ENCODE results near the gene TADA1. TPM values are rescaled to one million over a fixed set of nuclear protein-coding genes. Genes with fewer than 3 reads are reported as not detected.

Gene TADA1
- total RNA-seq, 1 donor from 2014 or later: 14.7 TPM

DNA sequence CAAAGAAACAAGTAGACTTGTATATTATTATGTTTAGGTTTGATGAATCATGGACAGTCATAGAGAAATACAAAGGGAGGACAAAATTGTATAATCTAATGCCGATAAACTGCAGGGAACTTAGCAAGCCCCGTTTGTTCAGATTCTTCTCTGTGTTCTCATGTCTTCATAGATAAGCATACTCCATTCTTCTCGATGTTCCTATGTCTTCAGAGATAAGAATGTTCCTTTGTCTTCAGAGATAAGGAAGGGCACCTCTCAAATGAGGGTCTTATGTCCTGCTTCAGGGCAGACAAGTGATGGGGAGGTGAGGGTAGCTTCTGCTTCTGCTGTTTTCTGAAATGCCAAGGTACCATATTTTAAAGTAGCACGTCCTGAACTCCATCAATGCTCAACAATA, 19.7 kb upstream of the TADA1 start:
- no peak for FAIRE-seq
- H3K4me3 ChIP-seq (ENCODE audit: low read depth, low read length): no peak overlapping the region
- H3K27me3 ChIP-seq (ENCODE audit: control insufficient read depth, insufficient read depth, low read length): no peaks in the 10 kb centered on the region
- no peaks in the 10 kb centered on the region for H3K36me3 ChIP-seq (ENCODE audit: control insufficient read depth, insufficient read depth, low read length)
- no peak for DNase-seq (ENCODE audit: low read depth)
- TF ChIP-seq, protein P1, sequence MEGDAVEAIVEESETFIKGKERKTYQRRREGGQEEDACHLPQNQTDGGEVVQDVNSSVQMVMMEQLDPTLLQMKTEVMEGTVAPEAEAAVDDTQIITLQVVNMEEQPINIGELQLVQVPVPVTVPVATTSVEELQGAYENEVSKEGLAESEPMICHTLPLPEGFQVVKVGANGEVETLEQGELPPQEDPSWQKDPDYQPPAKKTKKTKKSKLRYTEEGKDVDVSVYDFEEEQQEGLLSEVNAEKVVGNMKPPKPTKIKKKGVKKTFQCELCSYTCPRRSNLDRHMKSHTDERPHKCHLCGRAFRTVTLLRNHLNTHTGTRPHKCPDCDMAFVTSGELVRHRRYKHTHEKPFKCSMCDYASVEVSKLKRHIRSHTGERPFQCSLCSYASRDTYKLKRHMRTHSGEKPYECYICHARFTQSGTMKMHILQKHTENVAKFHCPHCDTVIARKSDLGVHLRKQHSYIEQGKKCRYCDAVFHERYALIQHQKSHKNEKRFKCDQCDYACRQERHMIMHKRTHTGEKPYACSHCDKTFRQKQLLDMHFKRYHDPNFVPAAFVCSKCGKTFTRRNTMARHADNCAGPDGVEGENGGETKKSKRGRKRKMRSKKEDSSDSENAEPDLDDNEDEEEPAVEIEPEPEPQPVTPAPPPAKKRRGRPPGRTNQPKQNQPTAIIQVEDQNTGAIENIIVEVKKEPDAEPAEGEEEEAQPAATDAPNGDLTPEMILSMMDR (IDR thresholded peaks at IDR 0.05; ENCODE audit: insufficient read depth, low read length, severe bottlenecking): no peak

DNA sequence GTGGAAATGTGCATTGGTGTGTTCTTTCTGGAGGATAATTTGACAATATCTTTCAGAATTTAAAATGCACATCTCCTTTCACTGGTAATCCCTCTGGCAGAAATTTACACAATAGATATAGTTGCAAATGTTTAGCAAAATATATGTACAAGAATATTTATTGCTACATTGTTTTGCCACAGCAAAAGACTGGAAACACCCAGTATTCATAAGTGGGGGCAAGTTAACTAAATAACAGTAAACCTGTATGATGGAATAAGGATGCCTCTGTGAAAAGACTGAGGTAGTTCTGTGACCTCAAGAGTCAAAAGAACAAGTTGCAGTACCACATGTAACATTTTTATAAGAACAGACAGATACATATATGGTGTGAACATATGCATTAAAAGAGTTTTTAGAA, 13.7 kb upstream of the TADA1 start:
- no peak for FAIRE-seq
- TF ChIP-seq, protein P1 (IDR thresholded peaks at IDR 0.05; ENCODE audit: insufficient read depth, low read length, severe bottlenecking): no peak

DNA sequence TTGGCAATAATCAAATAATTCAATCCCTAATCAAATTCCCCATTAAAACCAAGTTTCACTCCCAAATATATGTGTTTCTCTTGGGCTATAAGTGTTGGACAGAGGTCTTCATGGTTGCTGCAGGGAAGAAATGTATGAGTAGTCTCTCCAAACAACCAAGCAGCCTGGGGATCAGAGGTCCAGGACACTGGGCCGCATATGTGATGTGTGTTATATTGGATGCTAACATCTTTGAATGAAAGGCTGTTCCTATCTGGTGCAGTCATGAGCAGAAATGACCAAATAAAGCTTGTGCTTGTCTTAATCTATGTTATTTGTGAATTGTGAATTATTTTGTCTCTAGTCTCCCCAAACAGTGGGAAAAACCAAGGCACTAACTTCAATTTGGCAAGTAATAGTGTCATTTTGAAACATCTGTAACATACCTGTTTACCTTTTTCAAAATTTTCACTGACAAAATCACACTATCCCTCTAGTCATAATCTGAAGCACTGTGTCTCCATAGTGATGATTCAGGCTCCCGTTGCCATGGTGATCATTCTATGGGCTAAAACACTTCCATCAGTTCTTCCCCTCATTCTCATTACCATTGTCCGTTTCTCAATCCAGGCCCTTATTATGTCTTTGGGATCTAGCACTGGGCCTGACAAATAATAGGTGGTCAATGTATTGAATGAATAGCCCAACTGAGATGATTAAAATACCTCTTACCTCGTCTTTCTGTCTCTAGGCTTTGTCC, 12.5 kb upstream of the TADA1 start:
- peaks cover 7% of the 10 kb centered on the region for H3K27me3 ChIP-seq (ENCODE audit: control insufficient read depth, insufficient read depth, low read length)
- H3K4me3 ChIP-seq (ENCODE audit: low read depth, low read length): no peak overlapping the region
- TF ChIP-seq, protein P1 (IDR thresholded peaks at IDR 0.05; ENCODE audit: insufficient read depth, low read length, severe bottlenecking): no peak
- H3K36me3 ChIP-seq (ENCODE audit: control insufficient read depth, insufficient read depth, low read length): no peaks in the 10 kb centered on the region
- DNase-seq (ENCODE audit: low read depth) (no peak), FAIRE-seq (no peak)

More for the DNA sequence above, 13.7 kb upstream of the TADA1 start:
- H3K4me3 ChIP-seq (ENCODE audit: low read depth, low read length): no peak overlapping the region
- H3K36me3 ChIP-seq (ENCODE audit: control insufficient read depth, insufficient read depth, low read length): no peaks in the 10 kb centered on the region
- H3K27me3 ChIP-seq (ENCODE audit: control insufficient read depth, insufficient read depth, low read length): peaks cover 2% of the 10 kb centered on the region
- no peak for DNase-seq (ENCODE audit: low read depth)

DNA sequence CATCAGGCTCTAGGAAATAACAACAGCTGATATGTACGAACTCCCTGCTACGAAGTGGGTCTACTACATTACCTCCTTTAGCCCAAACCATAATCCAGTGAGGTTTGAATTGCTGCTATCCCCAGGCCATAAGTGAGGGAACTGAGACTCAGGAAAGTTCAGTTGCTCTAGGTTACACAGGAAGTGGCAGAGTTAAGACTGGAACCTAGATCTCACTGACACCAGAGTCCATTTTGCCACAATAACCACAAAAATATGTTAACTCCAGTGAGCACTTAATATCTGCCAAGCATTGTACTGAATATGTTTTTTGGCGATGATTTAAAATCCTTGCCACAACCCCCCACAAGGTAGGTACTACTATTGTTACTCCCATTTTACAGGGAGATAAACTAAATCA, 8.9 kb upstream of the TADA1 start:
- FAIRE-seq (no peak), DNase-seq (ENCODE audit: low read depth) (no peak)
- TF ChIP-seq, protein P1 (IDR thresholded peaks at IDR 0.05; ENCODE audit: insufficient read depth, low read length, severe bottlenecking): no peak
- H3K36me3 ChIP-seq (ENCODE audit: control insufficient read depth, insufficient read depth, low read length): no peaks in the 10 kb centered on the region
- H3K27me3 ChIP-seq (ENCODE audit: control insufficient read depth, insufficient read depth, low read length): peaks cover 7% of the 10 kb centered on the region
- H3K4me3 ChIP-seq (ENCODE audit: low read depth, low read length): no peak overlapping the region

DNA sequence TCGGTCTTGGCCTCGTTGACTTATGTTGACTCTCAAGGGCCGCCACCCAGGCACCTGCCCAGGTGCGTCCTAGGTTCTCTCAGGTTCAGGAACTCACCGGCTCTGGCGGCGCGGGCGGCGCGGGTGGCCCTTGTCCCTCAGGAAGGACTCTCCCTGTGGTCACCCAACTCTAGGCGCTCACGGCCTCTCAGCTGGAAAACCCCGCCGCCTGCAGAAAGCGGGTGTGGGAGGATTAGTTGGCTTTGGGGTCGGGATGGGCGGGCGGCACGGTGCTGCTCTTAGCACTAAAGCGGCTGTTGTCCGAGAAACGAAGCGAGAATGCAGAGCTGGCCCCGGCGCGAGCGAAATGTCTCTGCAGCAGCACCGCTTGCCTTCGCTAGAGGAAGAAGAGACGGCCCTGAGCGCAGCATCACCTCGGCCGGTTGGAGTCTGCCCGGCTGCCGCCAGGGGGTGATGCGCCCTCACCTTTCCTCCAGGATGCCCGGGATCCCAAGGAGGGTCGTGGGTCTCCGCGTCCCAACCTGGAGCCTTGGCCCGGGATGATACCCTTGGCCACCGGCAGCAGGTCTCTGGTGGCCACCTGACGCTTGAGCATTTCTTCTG, 8.1 kb upstream of the TADA1 start:
- TF ChIP-seq, protein P1 (IDR thresholded peaks at IDR 0.05; ENCODE audit: insufficient read depth, low read length, severe bottlenecking): peak; percentile 87
- H3K36me3 ChIP-seq (ENCODE audit: control insufficient read depth, insufficient read depth, low read length): no peaks in the 10 kb centered on the region
- no peak overlapping the region for H3K4me3 ChIP-seq (ENCODE audit: low read depth, low read length)
- DNase-seq (ENCODE audit: low read depth) (peak; percentile 14), FAIRE-seq (no peak)
- H3K27me3 ChIP-seq (ENCODE audit: control insufficient read depth, insufficient read depth, low read length): peaks cover 7% of the 10 kb centered on the region

Measured in bronchial epithelial cell (primary cell).